Measurements from ENCODE around the gene SRSF1. TPM values are rescaled to one million over a fixed set of nuclear protein-coding genes. Genes with fewer than 3 reads are reported as not detected.
A peak's percentile ranks its signal among the peaks of the same experiment; 100 is the strongest.

SRSF1 gene
- total RNA-seq, 1 donor from 2014 or later: 92.4 TPM

GRCh38 chr17:57972151-57972550, 34.9 kb downstream of the SRSF1 start:
- no peak for TF ChIP-seq CTCF (IDR thresholded peaks at IDR 0.05; ENCODE audit: borderline replicate concordance)
- H3K36me3 ChIP-seq: peaks cover 52% of the 10 kb centered on the region
- intact Hi-C loops (cut with micrococcal nuclease): no loop called here
- peak overlapping the region; percentile 49 for H3K27ac ChIP-seq (replicated peaks)
- peaks cover 60% of the 10 kb centered on the region for H3K4me1 ChIP-seq
- no peak overlapping the region for H3K4me3 ChIP-seq
- no peaks in the 10 kb centered on the region for H3K27me3 ChIP-seq (ENCODE audit: low read depth)
- no peak for DNase-seq
- H3K9me3 ChIP-seq (replicated peaks): no peaks in the 10 kb centered on the region

DNA sequence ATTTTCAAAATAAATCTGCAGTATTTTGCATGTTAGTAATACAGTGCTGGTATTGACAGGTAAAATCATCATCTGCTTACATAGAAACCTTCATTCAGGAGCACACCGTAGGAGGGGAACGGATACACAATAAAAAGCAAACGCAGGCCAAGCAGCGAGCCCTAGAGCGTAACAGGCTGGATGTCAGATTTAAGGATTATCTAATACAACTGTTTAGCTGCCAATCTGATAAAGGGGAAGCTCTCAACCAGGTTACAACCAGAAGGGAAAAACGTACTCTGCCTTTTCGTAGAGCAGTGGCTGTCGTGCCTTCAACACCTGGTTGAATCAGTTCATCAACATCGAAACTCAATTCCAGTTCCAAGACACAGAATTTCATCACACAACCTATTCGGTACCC, 35.5 kb downstream of the SRSF1 start:
- no peak overlapping the region for H3K4me3 ChIP-seq
- intact Hi-C loops (cut with micrococcal nuclease): no loop called here
- H3K9me3 ChIP-seq (replicated peaks): no peaks in the 10 kb centered on the region
- no peaks in the 10 kb centered on the region for H3K27me3 ChIP-seq (ENCODE audit: low read depth)
- no peak for DNase-seq
- peaks cover 46% of the 10 kb centered on the region for H3K36me3 ChIP-seq
- TF ChIP-seq CTCF (IDR thresholded peaks at IDR 0.05; ENCODE audit: borderline replicate concordance): no peak
- peaks cover 54% of the 10 kb centered on the region for H3K4me1 ChIP-seq
- peak overlapping the region; percentile 49 for H3K27ac ChIP-seq (replicated peaks)

GRCh38 chr17:57970710-57971109, 36.3 kb downstream of the SRSF1 start:
- no peak overlapping the region for H3K27ac ChIP-seq (replicated peaks)
- no peaks in the 10 kb centered on the region for H3K27me3 ChIP-seq (ENCODE audit: low read depth)
- DNase-seq: no peak
- TF ChIP-seq CTCF (IDR thresholded peaks at IDR 0.05; ENCODE audit: borderline replicate concordance): no peak
- H3K9me3 ChIP-seq (replicated peaks): no peaks in the 10 kb centered on the region
- peaks cover 45% of the 10 kb centered on the region for H3K4me1 ChIP-seq
- H3K4me3 ChIP-seq: no peak overlapping the region
- peaks cover 38% of the 10 kb centered on the region for H3K36me3 ChIP-seq
- intact Hi-C loops (cut with micrococcal nuclease): no loop called here

- Histone ChIP-seq H3K27me3 (ENCODE audit: low read depth) (no peaks in the 10 kb centered on the region), H3K4me1 (peaks cover 25% of the 10 kb centered on the region), H3K9me3 (replicated peaks) (no peaks in the 10 kb centered on the region), H3K27ac (replicated peaks) (no peak overlapping the region), H3K4me3 (no peak overlapping the region), H3K36me3 (peaks cover 19% of the 10 kb centered on the region)
- DNase-seq: no peak
- TF ChIP-seq CTCF (IDR thresholded peaks at IDR 0.05; ENCODE audit: borderline replicate concordance): no peak
- intact Hi-C loops (cut with micrococcal nuclease): no loop called here
Measured at GRCh38 chr17:57968456-57968855, 38.6 kb downstream of the SRSF1 start.

DNA sequence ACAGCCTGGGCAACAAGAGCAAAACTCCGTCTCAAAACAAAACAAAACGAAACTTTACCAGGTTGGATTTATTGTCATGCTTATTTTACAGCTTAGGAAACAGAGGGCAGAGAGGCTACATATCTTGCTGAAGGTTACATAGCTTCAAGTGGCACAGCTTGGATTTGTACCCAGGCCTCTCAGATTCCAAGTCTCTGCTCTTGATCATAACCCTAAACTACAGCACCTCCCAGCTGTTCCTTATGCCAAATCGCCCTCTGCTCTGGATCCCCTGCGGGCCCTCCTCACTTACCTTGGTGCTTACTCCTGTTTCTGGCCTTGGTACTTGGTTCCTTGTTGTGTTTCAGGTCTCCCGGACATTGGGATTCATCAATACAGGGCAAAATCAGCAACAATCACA, 40.2 kb downstream of the SRSF1 start:
- Histone ChIP-seq H3K9me3 (replicated peaks) (no peaks in the 10 kb centered on the region), H3K4me1 (peaks cover 9% of the 10 kb centered on the region), H3K4me3 (no peak overlapping the region), H3K36me3 (peaks cover 5% of the 10 kb centered on the region), H3K27ac (replicated peaks) (peak overlapping the region; percentile 42), H3K27me3 (ENCODE audit: low read depth) (no peaks in the 10 kb centered on the region)
- DNase-seq: no peak
- intact Hi-C loops (cut with micrococcal nuclease): no loop called here
- no peak for TF ChIP-seq CTCF (IDR thresholded peaks at IDR 0.05; ENCODE audit: borderline replicate concordance)

DNA sequence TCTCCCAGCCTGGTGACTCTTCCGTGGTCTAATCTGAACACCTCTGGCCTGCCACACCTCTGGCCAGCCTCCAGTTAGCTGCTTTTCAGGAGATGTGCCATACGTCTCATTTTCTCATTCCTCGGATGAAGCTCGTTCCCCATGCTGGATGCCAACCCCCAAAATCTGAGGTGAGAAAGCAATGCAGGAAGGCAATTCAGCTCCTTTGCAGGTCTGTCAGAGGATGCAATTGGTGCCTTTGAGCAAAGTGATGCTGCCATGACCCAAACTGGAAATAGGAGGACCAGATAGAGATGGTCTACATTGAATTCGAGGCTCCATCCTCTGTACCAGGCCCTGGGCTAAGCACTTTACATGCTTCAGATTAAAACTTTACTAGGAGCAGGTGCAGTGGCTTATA, 40.8 kb downstream of the SRSF1 start:
- no peak overlapping the region for H3K27ac ChIP-seq (replicated peaks)
- peaks cover 4% of the 10 kb centered on the region for H3K4me1 ChIP-seq
- intact Hi-C loops (cut with micrococcal nuclease): no loop called here

More for the DNA sequence above, 40.8 kb downstream of the SRSF1 start:
- no peak for TF ChIP-seq CTCF (IDR thresholded peaks at IDR 0.05; ENCODE audit: borderline replicate concordance)
- Histone ChIP-seq H3K9me3 (replicated peaks) (no peaks in the 10 kb centered on the region), H3K4me3 (no peak overlapping the region), H3K36me3 (no peaks in the 10 kb centered on the region), H3K27me3 (ENCODE audit: low read depth) (no peaks in the 10 kb centered on the region)
- no peak for DNase-seq

Data from left ventricle myocardium inferior (tissue), 1 donor.